Smooth muscle cell (in vitro differentiated cells): ENCODE results near the gene SEC24A. TPM values are rescaled to one million over a fixed set of nuclear protein-coding genes. Genes with fewer than 3 reads are reported as not detected.

Source experiments
- DNase-seq: peaks from one replicate; lab custom pipeline; 2025; ENCODE audit not compliant: unreplicated experiment; lab: John Stamatoyannopoulos, UW
- H2AFZ ChIP-seq: fragments of 200-600 bp; sonication (generic); 2 replicates; pipeline ENCODE4 v1.6.0; 2016; ENCODE audit warnings: antibody characterized with exemption, low read depth, mild to moderate bottlenecking
- H3F3A ChIP-seq: fragments of 200-600 bp; sonication (generic); 2 replicates; pipeline ENCODE4 v1.6.0; 2017; ENCODE audit warnings: antibody characterized with exemption, low read depth
- H3K27ac ChIP-seq: fragments of 200-600 bp; sonication (generic); 2 replicates; pipeline ENCODE4 v1.5.1; 2016; ENCODE audit warnings: low read depth, mild to moderate bottlenecking
- H3K27me3 ChIP-seq: fragments of 200-600 bp; sonication (generic); 2 replicates; pipeline ENCODE4 v1.6.1; 2016; ENCODE audit warnings: low read depth, mild to moderate bottlenecking
- H3K36me3 ChIP-seq: fragments of 200-600 bp; sonication (generic); 2 replicates; pipeline ENCODE4 v1.5.1; 2016; ENCODE audit warnings: low read depth
- H3K4me1 ChIP-seq: fragments of 200-600 bp; sonication (generic); 2 replicates; pipeline ENCODE4 v1.5.1; 2016; ENCODE audit warnings: low read depth
- H3K4me2 ChIP-seq: fragments of 200-600 bp; sonication (generic); 2 replicates; pipeline ENCODE4 v1.6.0; 2016; ENCODE audit warnings: mild to moderate bottlenecking
- H3K4me3 ChIP-seq: fragments of 200-600 bp; sonication (generic); 2 replicates; pipeline ENCODE4 v1.5.1; 2016; ENCODE audit warnings: mild to moderate bottlenecking
- H3K79me2 ChIP-seq: fragments of 200-600 bp; sonication (generic); 2 replicates; pipeline ENCODE4 v1.6.0; 2016; ENCODE audit warnings: low read depth, mild to moderate bottlenecking
- H3K9ac ChIP-seq: fragments of 200-600 bp; sonication (generic); 2 replicates; pipeline ENCODE4 v1.6.0; 2016; ENCODE audit warnings: low read depth
- H3K9me3 ChIP-seq: fragments of 200-600 bp; sonication (generic); replicated peaks from 2 replicates; pipeline ENCODE4 v1.5.1; 2016; ENCODE audit warnings: low read depth
- H4K20me1 ChIP-seq: fragments of 200-600 bp; sonication (generic); 2 replicates; pipeline ENCODE4 v1.6.0; 2016; ENCODE audit warnings: low read depth
- CTCF ChIP-seq: fragments of 200-600 bp; sonication (generic); IDR thresholded peaks from 2 replicates; pipeline ENCODE4 v1.5.1; 2017; ENCODE audit warnings: borderline replicate concordance, mild to moderate bottlenecking, antibody characterized with exemption; ENCODE audit not compliant: insufficient read depth, poor library complexity, severe bottlenecking
- WGBS: methylation state at CpG from one replicate; pipeline ENCODE4 v1.1.7; 2016; ENCODE audit warnings: low lambda C conversion rate; 5-methylcytosine and 5-hydroxymethylcytosine counted together
- polyA plus RNA-seq: library from polyadenylated mRNA; unstranded; fragments of >200 nt; fragmentation: Nextera tagmentation; extraction: Ambion mirVana; gene quantifications from 2 replicates; pipeline ENCODE4 v1.2.1, GENCODE V29; 2016
- total RNA-seq: library from RNA; depleted of rRNA; stranded (reverse); fragments of >200 nt; gene quantifications from 2 replicates; pipeline ENCODE4 v1.2.3, GENCODE V29; 2014

The SEC24A gene
- total and polyA plus RNA-seq, 2 experiments from 2014 or later, result 27.0 to 76.9 TPM

DNA sequence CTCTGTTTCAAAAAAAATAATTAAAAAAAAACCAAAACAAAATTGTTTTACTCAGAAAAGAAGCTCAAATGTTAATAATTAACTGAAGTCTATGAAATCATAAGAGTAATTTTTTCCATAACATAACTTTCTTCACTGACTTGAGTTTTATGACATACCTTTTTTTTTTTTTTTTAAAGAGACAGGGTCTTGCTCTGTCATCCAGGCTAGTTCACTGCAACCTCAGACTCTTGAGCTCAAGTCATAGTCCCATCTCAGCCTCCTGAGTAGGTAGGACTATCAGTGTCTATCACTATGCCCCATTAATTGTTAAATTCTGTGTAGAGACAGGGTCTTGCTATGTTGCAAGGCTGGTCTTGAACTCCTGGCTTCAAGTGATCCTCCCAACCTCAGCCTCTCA is 37.9 kb upstream of the SEC24A start:
- H3K4me2 ChIP-seq, result no peak overlapping the region

DNA sequence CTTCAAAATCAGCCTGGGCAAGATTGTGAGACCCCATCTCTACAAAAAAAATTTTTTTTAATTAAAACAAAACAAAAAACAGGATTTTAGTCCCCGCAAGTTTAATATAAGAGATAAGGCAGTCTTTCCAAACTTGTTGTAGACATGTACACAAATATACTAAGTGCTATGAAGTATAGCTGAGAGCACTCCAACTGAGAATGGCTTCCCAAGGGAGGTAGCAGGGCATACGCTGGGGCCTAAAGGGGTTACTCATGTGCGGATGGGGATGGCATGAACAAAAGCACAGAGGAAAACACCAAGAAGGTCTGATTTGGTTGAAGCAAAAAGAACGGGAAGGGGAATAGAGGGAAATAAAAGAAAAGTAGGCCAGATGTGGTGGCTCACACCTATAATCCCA is 37.1 kb upstream of the SEC24A start:
- no peak for TF ChIP-seq CTCF
- H3K4me3 ChIP-seq, result no peak overlapping the region
- WGBS, result over 99% methylated on average over 4 of the region's 4 CpGs

More for the DNA sequence above, 37.9 kb upstream of the SEC24A start:
- Histone ChIP-seq H3K36me3 (peaks cover 45% of the 10 kb centered on the region), H3K4me1 (no peaks in the 10 kb centered on the region), H3K9ac (no peak overlapping the region), H3K9me3 (no peaks in the 10 kb centered on the region), H4K20me1 (no peaks in the 10 kb centered on the region), H2AFZ (no peak overlapping the region), H3K27me3 (no peaks in the 10 kb centered on the region), H3K4me3 (no peak overlapping the region), H3F3A (no peaks in the 10 kb centered on the region), H3K79me2 (no peaks in the 10 kb centered on the region), H3K27ac (no peak overlapping the region)
- DNase-seq, result no peak
- TF ChIP-seq CTCF, result no peak

DNA sequence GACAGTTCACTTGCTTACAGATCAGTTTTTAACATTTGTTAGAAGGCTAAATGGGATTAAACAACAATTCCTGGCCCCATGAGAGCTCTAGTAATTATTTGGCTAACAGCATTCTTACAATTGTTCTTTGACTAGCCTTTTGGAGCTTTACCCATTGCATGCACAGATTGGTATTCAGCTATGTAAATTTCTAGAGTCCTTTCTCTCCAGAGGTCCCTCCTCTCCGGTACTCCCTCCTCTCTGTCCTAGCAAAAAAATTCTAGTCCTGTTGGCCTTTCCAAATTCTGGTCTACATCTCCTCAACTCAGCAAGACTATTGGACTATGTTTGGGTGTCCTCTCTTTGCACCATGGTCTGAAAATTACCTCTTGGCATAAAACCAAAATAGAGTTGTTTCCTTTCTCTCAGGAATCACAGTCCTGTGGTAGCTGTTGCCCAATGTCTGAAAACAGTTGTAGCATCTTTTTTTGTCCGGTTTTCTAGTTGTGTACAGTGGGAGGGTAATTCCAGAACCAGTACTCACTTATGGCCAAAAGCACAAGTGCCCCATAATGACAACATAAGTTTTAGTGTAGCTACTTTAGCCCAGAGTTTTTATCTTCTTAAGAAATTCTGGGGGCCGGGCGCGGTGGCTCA is 34.0 kb upstream of the SEC24A start:
- DNase-seq, result no peak
- H3K27ac ChIP-seq, result no peak overlapping the region
- WGBS, result 97% methylated on average over 5 of the region's 5 CpGs
- no peak overlapping the region for H2AFZ ChIP-seq
- no peaks in the 10 kb centered on the region for H3K4me1 ChIP-seq
- no peaks in the 10 kb centered on the region for H3K9me3 ChIP-seq
- H3K79me2 ChIP-seq, result no peaks in the 10 kb centered on the region
- H3K36me3 ChIP-seq, result peaks cover 24% of the 10 kb centered on the region
- no peak for TF ChIP-seq CTCF
- no peak overlapping the region for H3K4me2 ChIP-seq
- H3F3A ChIP-seq, result no peaks in the 10 kb centered on the region
- no peaks in the 10 kb centered on the region for H4K20me1 ChIP-seq
- H3K9ac ChIP-seq, result no peak overlapping the region
- no peaks in the 10 kb centered on the region for H3K27me3 ChIP-seq
- H3K4me3 ChIP-seq, result no peak overlapping the region

More for the DNA sequence above, 37.1 kb upstream of the SEC24A start:
- Histone ChIP-seq H3K79me2 (no peaks in the 10 kb centered on the region), H3K36me3 (peaks cover 37% of the 10 kb centered on the region), H3K4me2 (no peak overlapping the region), H3K4me1 (no peaks in the 10 kb centered on the region), H3K27me3 (no peaks in the 10 kb centered on the region), H3K9ac (no peak overlapping the region), H4K20me1 (no peaks in the 10 kb centered on the region), H3F3A (no peaks in the 10 kb centered on the region), H2AFZ (no peak overlapping the region), H3K9me3 (no peaks in the 10 kb centered on the region), H3K27ac (no peak overlapping the region)
- DNase-seq, result no peak

GRCh38 chr5:134620634-134621033 is 28.0 kb upstream of the SEC24A start:
- H2AFZ ChIP-seq, result no peak overlapping the region
- no peak overlapping the region for H3K9ac ChIP-seq
- peaks cover 16% of the 10 kb centered on the region for H3K36me3 ChIP-seq
- peaks cover 25% of the 10 kb centered on the region for H3K79me2 ChIP-seq
- H3K27ac ChIP-seq, result no peak overlapping the region
- no peaks in the 10 kb centered on the region for H3K9me3 ChIP-seq
- 96% methylated on average over 2 of the region's 2 CpGs for WGBS
- no peak overlapping the region for H3K4me3 ChIP-seq
- no peak for DNase-seq
- H3K4me2 ChIP-seq, result no peak overlapping the region
- H3K4me1 ChIP-seq, result no peaks in the 10 kb centered on the region
- H3K27me3 ChIP-seq, result no peaks in the 10 kb centered on the region
- TF ChIP-seq CTCF, result no peak
- no peaks in the 10 kb centered on the region for H3F3A ChIP-seq
- peaks cover 11% of the 10 kb centered on the region for H4K20me1 ChIP-seq
